Neural cell (in vitro differentiated cells): ENCODE data around the gene PPP2R5D. TPM values are rescaled to one million over a fixed set of nuclear protein-coding genes. Genes with fewer than 3 reads are reported as not detected.

Experiments used
- H2AFZ ChIP-seq: fragments of 200-600, 300-800 bp; sonication (generic), shearing (Covaris generic); 2 replicates; pipeline ENCODE4 v1.6.0; 2014; ENCODE audit warnings: low read depth, mild to moderate bottlenecking, antibody characterized with exemption, low read length, moderate library complexity
- H3F3A ChIP-seq: fragments of 200-600 bp; shearing (Covaris generic); 2 replicates; pipeline ENCODE4 v1.6.1; 2016; ENCODE audit warnings: mild to moderate bottlenecking, moderate library complexity, mixed read lengths, antibody characterized with exemption, low read length; ENCODE audit not compliant: insufficient read depth, poor library complexity, severe bottlenecking
- H3K27ac ChIP-seq: fragments of 200-600, 300-800 bp; sonication (generic), shearing (Covaris generic); 2 replicates; pipeline ENCODE4 v1.5.1; 2014; ENCODE audit warnings: mild to moderate bottlenecking, low read length, moderate library complexity
- H3K27me3 ChIP-seq: fragments of 300-800, 200-600 bp; sonication (generic), shearing (Covaris generic); 2 replicates; pipeline ENCODE4 v1.6.0; 2014; ENCODE audit warnings: mild to moderate bottlenecking, low read depth, low read length, moderate library complexity; ENCODE audit not compliant: insufficient read depth
- H3K36me3 ChIP-seq: fragments of 300-800, 200-600 bp; sonication (generic), shearing (Covaris generic); 2 replicates; pipeline ENCODE4 v1.5.1; 2014; ENCODE audit warnings: mild to moderate bottlenecking, antibody characterized with exemption, low read length, moderate library complexity; ENCODE audit not compliant: insufficient read depth
- H3K4me2 ChIP-seq: fragments of 300-800, 200-600 bp; sonication (generic), shearing (Covaris generic); 2 replicates; pipeline ENCODE4 v1.6.0; 2014; ENCODE audit warnings: mild to moderate bottlenecking, low read length
- H3K4me3 ChIP-seq: fragments of 300-800, 200-600 bp; sonication (generic), shearing (Covaris generic); 2 replicates; pipeline ENCODE4 v1.5.1; 2014; ENCODE audit warnings: mild to moderate bottlenecking, low read length, moderate library complexity
- H3K79me2 ChIP-seq: fragments of 200-600 bp; shearing (Covaris generic); replicated peaks from 2 replicates; pipeline ENCODE4 v1.6.0; 2014; ENCODE audit warnings: mild to moderate bottlenecking, low read length, moderate library complexity; ENCODE audit not compliant: insufficient read depth
- H3K9ac ChIP-seq: fragments of 300-800, 200-600 bp; sonication (generic), shearing (Covaris generic); 2 replicates; pipeline ENCODE4 v1.6.1; 2016; ENCODE audit warnings: mild to moderate bottlenecking, low read length, mixed read lengths
- H3K9me2 ChIP-seq: fragments of 200-600 bp; shearing (Covaris generic); 2 replicates; pipeline ENCODE4 v1.6.1; 2016; ENCODE audit warnings: mild to moderate bottlenecking, low read length, mixed read lengths; ENCODE audit not compliant: insufficient read depth
- H3K9me3 ChIP-seq: fragments of 200-600, 300-800 bp; sonication (generic), shearing (Covaris generic); 2 replicates; pipeline ENCODE4 v1.6.1; 2016; ENCODE audit warnings: mild to moderate bottlenecking, mixed run types, low read length, moderate library complexity, mixed read lengths
- H4K20me1 ChIP-seq: fragments of 200-600 bp; shearing (Covaris generic); 2 replicates; pipeline ENCODE4 v1.6.1; 2016; ENCODE audit warnings: mild to moderate bottlenecking, mixed run types; ENCODE audit not compliant: insufficient read depth
- EP300 ChIP-seq: fragments of 450-650 bp; conservative IDR thresholded peaks from 2 replicates; pipeline ENCODE4 v1.6.1; 2014; ENCODE audit warnings: antibody characterized with exemption, mild to moderate bottlenecking, moderate library complexity; ENCODE audit not compliant: poor library complexity, severe bottlenecking
- EZH2 ChIP-seq: fragments of 200-600, 300-800 bp; shearing (Covaris generic), sonication (generic); IDR thresholded peaks from 2 replicates; pipeline ENCODE4 v1.6.1; 2014; ENCODE audit warnings: antibody characterized with exemption, low read length, borderline replicate concordance, mild to moderate bottlenecking; ENCODE audit not compliant: insufficient read depth, poor library complexity, severe bottlenecking
- MXI1 ChIP-seq: fragments of 450-650 bp; conservative IDR thresholded peaks from 2 replicates; pipeline ENCODE4 v1.6.1; 2014; ENCODE audit warnings: antibody characterized with exemption, mild to moderate bottlenecking; ENCODE audit not compliant: poor library complexity, severe bottlenecking
- POLR2AphosphoS5 ChIP-seq: IDR thresholded peaks from 2 replicates; pipeline ENCODE4 v1.6.1; 2012
- RAD21 ChIP-seq: fragments of 450-650 bp; conservative IDR thresholded peaks from 2 replicates; pipeline ENCODE4 v1.6.1; 2014; ENCODE audit warnings: antibody characterized with exemption, mild to moderate bottlenecking, moderate library complexity
- SMC3 ChIP-seq: fragments of 450-650 bp; conservative IDR thresholded peaks from 2 replicates; pipeline ENCODE4 v1.6.1; 2014; ENCODE audit warnings: antibody characterized with exemption, mild to moderate bottlenecking, moderate library complexity; ENCODE audit not compliant: poor library complexity
- TAF1 ChIP-seq: IDR thresholded peaks from 2 replicates; pipeline ENCODE4 v1.6.1; 2012; ENCODE audit warnings: low read depth
- polyA minus RNA-seq: library from RNA; depleted of rRNA, polyadenylated mRNA; stranded (reverse); fragments of >200 nt; gene quantifications from 2 replicates; pipeline ENCODE4 v1.2.3, GENCODE V29; 2014
- polyA plus RNA-seq: library from polyadenylated mRNA; depleted of rRNA; stranded (reverse); fragments of >200 nt; gene quantifications from 2 replicates; pipeline ENCODE4 v1.2.3, GENCODE V29; 2014
- TF ChIP-seq, protein P1 (sequence below): fragments of 450-650 bp; IDR thresholded peaks from 2 replicates; pipeline ENCODE4 v1.5.1; 2014; ENCODE audit warnings: antibody characterized with exemption, mild to moderate bottlenecking, moderate library complexity; ENCODE audit not compliant: poor library complexity, severe bottlenecking
- TF ChIP-seq, protein P2 (sequence below): IDR thresholded peaks from 2 replicates; pipeline ENCODE4 v1.6.1; 2012; ENCODE audit warnings: borderline replicate concordance

The PPP2R5D gene
- polyA plus RNA-seq, result 41.1 and 43.7 TPM in 2 replicates
- 50.9 and 55.0 TPM in 2 replicates for polyA minus RNA-seq

DNA sequence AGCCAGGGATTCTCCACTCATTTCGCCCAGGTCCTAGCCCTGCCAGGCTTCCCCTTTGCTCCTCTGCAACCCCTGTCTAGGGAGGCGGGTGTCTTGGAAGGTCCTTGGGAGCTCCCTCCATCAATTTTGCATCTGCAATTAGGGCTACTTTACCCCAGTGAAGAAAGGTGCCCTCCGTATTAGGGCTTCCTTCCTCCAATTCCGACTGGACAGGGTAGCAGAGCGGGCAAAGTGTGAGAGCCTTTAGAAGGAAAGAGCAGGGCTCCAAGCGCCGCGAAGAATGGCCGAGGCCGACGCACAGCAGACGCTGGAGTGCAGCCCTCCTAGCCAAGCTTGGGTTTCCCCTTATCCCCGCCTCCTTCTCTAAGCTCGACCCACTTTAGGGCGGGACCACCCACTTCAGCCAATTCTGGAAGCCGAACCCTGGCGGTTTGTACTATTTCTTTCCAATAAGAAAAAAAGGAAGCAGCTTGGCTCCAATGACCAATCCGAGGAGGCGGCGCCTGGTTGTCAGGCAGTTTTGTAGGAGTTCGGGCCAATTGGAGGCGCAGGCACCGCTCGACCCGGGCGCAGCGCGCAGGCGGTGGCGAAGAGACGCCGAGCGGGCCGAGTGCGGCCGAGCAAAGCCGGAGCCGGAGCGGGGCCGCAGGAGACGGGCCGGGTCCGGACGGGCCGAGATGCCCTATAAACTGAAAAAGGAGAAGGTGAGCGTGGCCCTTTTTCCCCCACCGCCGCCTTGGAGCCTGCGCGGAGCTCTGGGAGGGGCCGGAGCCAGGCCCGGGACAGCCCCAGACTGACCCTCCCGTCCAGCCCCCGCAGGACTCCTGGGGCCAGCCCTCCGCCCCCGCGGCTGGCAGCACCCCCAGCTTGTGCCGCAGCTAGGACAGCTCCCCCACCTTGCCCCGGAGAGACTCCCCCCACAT lies at the start of gene PPP2R5D:
Gene PPP2R5D (plus strand): TSS at position 570 of the 923 bp plus-strand sequence. CDS start 108 bp downstream, at position 678.
- Histone ChIP-seq H3K9ac (peak within 1 kb of the TSS; percentile 92), H3K9me2 (no peaks in the 10 kb centered on the region), H3F3A (peaks cover 4% of the 10 kb centered on the region), H4K20me1 (no peaks in the 10 kb centered on the region), H2AFZ (peak within 1 kb of the TSS; percentile 85), H3K27ac (peak within 1 kb of the TSS; percentile 97), H3K4me3 (peak within 1 kb of the TSS; percentile 96), H3K36me3 (no peaks in the 10 kb centered on the region), H3K79me2 (peaks cover 12% of the 10 kb centered on the region), H3K9me3 (no peaks in the 10 kb centered on the region), H3K27me3 (no peaks in the 10 kb centered on the region), H3K4me2 (peak within 1 kb of the TSS; percentile 91)
- TF ChIP-seq EZH2 (no peak), POLR2AphosphoS5 (peak; percentile 95), TAF1 (peak; percentile 92), MXI1 (peak; percentile 38), SMC3 (no peak)
- TF ChIP-seq, protein P1, sequence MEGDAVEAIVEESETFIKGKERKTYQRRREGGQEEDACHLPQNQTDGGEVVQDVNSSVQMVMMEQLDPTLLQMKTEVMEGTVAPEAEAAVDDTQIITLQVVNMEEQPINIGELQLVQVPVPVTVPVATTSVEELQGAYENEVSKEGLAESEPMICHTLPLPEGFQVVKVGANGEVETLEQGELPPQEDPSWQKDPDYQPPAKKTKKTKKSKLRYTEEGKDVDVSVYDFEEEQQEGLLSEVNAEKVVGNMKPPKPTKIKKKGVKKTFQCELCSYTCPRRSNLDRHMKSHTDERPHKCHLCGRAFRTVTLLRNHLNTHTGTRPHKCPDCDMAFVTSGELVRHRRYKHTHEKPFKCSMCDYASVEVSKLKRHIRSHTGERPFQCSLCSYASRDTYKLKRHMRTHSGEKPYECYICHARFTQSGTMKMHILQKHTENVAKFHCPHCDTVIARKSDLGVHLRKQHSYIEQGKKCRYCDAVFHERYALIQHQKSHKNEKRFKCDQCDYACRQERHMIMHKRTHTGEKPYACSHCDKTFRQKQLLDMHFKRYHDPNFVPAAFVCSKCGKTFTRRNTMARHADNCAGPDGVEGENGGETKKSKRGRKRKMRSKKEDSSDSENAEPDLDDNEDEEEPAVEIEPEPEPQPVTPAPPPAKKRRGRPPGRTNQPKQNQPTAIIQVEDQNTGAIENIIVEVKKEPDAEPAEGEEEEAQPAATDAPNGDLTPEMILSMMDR, result peak; percentile 7
- TF ChIP-seq, protein P2, sequence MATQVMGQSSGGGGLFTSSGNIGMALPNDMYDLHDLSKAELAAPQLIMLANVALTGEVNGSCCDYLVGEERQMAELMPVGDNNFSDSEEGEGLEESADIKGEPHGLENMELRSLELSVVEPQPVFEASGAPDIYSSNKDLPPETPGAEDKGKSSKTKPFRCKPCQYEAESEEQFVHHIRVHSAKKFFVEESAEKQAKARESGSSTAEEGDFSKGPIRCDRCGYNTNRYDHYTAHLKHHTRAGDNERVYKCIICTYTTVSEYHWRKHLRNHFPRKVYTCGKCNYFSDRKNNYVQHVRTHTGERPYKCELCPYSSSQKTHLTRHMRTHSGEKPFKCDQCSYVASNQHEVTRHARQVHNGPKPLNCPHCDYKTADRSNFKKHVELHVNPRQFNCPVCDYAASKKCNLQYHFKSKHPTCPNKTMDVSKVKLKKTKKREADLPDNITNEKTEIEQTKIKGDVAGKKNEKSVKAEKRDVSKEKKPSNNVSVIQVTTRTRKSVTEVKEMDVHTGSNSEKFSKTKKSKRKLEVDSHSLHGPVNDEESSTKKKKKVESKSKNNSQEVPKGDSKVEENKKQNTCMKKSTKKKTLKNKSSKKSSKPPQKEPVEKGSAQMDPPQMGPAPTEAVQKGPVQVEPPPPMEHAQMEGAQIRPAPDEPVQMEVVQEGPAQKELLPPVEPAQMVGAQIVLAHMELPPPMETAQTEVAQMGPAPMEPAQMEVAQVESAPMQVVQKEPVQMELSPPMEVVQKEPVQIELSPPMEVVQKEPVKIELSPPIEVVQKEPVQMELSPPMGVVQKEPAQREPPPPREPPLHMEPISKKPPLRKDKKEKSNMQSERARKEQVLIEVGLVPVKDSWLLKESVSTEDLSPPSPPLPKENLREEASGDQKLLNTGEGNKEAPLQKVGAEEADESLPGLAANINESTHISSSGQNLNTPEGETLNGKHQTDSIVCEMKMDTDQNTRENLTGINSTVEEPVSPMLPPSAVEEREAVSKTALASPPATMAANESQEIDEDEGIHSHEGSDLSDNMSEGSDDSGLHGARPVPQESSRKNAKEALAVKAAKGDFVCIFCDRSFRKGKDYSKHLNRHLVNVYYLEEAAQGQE, result peak; percentile 90

DNA sequence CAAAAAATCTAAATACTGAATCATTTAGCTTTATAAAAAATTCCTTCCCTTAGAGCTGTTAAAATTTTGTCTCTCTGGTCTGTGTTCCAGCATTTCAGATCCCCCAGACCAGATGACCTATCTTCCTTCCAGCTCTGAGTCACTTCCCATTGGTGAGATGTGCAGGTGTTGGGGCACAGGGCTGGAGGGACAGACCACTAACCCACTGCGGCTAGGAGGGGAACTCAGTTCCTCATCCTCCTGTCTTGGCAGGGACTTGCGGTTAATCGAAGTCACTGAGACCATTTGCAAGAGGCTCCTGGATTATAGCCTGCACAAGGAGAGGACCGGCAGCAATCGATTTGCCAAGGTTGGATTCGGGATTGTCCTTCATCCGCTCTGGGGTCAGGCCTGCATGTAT lies 49.0 kb upstream of the PPP2R5D start:
- no peak for TF ChIP-seq POLR2AphosphoS5
- TF ChIP-seq, protein P1, result no peak
- TF ChIP-seq TAF1, result no peak
- TF ChIP-seq EZH2, result no peak
- TF ChIP-seq SMC3, result no peak
- TF ChIP-seq, protein P2, result no peak
- no peak for TF ChIP-seq EP300
- TF ChIP-seq RAD21, result no peak
- no peak for TF ChIP-seq MXI1
- Histone ChIP-seq H2AFZ (no peak overlapping the region), H3K9ac (no peak overlapping the region), H3F3A (no peaks in the 10 kb centered on the region), H3K27ac (no peak overlapping the region), H3K79me2 (peaks cover 20% of the 10 kb centered on the region), H3K9me2 (no peaks in the 10 kb centered on the region), H4K20me1 (no peaks in the 10 kb centered on the region), H3K36me3 (no peaks in the 10 kb centered on the region), H3K4me3 (no peak overlapping the region), H3K27me3 (no peaks in the 10 kb centered on the region), H3K9me3 (no peaks in the 10 kb centered on the region), H3K4me2 (no peak overlapping the region)
